Inferior parietal cortex (tissue), 1 donor: ENCODE data around the gene ZNF37A.
"Not testable (repeated sequence)": the region's sequence is repeated elsewhere in the genome, so short reads cannot be mapped to it uniquely, and the experiment has no call there.

Experiments used
- DNase-seq: peaks from one replicate; pipeline ENCODE4 v3.0.0-alpha.2; 2016; ENCODE audit errors: extremely low spot score

Gene ZNF37A

DNA sequence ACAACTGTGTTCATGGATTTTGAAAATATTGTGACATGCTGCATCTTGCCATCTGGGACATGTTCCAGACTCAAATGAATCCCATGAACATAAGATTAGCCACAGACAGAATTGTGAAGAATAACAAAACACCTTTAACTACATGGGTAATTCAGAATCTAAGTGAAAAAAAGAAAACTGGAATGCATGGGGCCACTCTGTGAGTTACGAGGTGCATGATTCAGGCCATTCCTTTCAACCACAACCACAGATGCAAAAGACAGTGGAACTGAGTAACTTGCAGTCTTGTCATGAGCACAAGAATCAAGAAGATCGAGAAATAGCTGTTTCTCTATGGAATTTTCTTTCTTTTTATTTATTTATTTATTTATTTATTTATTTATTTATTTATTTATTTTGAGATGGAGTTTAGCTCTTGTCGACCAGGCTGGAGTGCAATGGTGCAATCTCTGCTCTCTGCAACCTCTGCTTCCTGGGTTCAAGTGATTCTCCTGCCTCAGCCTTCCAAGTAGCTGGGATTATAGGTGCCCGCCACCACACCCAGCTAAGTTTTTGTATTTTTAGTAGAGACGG lies 56.8 kb downstream of the ZNF37A start:
- DNase-seq: not testable (repeated sequence)

DNA sequence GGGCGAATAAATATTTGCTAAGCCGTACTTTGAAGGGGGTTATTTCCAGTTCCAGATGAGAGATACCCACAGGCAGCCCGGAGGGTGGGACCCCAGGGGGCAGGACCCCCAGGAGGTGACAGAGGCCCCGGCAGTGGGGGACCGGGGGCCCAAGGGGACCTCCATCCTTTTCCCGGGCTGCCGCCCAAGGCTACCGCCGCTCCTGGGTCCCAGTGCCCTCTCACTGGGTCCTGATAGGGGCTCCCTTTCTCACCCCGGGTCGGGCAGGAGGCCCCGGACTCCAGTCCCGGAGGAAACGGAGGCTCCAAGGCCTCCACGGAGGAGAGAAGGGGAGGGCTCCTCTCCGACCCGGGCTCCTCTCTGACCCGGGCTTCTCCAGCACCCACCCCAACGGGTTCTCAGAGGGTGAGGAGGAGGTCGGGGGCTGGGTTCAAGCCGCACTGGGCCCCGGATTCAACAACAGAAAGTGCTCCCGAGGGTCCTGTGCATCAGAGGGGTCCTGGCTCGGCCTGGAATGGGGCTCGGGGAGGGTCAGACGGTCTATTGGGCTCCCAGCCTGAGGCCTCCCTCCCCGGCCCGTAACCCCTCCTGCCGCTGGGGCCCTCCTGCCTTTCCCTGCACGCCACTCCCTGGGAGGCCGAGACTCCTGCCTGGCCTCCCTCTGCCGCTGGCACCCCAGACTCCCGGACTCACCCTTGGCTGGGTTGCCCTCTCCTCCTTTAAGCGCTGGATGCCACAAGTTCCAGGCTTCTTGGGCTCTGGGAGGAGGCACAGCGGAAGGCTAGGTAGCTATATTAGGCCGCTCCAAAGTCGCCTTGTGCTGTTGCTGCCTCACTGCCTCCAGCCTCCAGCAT lies 62.5 kb downstream of the ZNF37A start:
- no peak for DNase-seq

DNA sequence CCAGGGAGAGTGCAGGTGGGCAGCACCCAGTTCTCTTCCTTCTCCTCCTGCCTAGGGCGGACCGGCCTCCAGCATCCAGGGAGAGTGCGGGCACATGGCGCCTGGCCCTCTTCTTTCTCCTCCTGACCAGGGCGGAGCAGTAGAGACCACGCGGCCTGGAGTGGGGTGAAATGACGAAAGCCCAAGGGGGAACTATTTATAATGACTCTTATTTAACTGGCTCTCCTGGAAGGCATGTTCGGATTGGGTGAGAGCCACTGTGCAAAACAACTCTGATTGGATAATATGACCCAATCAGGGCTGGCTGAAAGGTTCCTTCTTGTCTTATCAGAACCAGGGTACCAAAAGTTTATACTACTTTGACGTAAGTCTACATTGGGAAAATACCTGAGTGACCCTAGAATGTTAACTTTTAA lies 63.1 kb downstream of the ZNF37A start:
- DNase-seq: no peak

DNA sequence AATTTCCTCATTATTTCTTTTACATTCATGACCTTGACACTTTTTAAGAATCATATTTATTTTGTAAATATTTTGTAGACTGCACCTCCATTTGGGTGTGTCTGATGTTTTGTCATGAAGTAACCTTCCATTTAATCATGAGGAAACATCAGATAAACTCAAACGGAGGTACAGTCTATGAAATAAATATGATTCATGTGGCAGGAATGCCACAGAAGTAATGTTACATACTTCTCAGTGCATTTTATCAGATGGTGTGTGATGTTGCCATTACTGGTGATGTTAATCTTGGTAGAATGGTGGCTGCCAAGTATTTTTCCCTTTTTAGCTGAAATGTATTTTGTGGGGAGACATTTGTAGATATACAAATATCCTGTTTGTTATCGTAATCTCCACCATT lies 64.9 kb downstream of the ZNF37A start:
- DNase-seq: no peak

DNA sequence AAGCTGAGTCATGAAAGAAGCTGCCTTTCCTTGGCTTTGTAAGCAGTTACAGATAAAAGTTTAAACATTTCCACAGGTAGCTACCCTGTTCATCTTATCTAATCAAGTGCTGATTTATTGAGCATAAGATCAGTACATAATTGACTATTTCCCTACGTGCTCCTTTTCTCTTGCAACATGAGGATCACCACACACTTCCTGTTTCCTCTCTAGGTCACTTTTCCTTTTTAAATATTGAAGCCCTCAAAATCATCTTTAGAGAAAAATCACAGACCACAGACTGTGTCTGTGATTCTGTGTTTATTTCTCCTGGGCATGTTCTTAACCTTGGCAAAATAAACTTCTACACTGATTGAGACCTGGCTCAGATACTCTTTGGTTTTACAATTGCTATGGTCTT lies 69.5 kb downstream of the ZNF37A start:
- DNase-seq: no peak

DNA sequence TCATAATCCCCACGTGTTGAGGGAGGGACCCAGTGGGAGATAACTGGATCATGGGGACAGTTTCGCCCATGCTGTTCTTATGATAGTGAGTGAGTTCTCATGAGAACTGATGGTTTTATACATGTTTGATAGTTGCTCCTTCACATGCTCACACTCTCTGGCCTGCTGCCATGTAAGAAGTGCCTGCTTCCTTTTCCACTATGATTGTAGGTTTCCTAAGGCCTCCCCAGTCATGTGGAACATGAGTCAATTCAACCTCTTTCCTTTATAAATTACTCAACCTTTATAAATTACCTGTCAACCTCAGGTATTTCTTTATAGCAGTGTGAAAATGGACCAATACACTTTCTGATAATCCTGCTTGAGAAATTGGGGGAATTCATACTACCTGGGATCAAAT lies 80.2 kb downstream of the ZNF37A start:
- no peak for DNase-seq

DNA sequence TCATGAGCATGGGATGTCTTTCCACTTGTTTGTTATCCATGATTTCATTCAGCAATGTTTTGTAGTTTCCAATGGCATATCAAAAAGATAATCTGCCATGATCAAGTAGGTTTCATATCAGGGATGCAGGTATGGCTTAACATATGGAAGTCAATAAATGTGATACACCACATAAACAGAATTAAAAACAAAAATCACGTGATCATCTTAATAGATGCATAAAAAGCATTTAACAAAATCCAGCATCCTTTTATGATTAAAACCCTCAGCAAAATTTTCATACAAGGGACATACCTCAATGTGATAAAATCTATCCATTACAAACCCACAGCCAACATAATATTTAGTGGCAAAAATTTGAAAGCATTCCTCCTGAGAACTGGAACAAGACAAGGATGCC lies 90.3 kb downstream of the ZNF37A start:
- no peak for DNase-seq
